Middle frontal gyrus (tissue), 1 donor: ENCODE data around the gene PDS5B.
"Not testable (repeated sequence)": the region's sequence is repeated elsewhere in the genome, so short reads cannot be mapped to it uniquely, and the experiment has no call there.

Experiments
- DNase-seq: peaks from one replicate; pipeline ENCODE4 v3.0.0-alpha.2; 2015; ENCODE audit warnings: low spot score; ENCODE audit errors: extremely low spot score

PDS5B gene

DNA sequence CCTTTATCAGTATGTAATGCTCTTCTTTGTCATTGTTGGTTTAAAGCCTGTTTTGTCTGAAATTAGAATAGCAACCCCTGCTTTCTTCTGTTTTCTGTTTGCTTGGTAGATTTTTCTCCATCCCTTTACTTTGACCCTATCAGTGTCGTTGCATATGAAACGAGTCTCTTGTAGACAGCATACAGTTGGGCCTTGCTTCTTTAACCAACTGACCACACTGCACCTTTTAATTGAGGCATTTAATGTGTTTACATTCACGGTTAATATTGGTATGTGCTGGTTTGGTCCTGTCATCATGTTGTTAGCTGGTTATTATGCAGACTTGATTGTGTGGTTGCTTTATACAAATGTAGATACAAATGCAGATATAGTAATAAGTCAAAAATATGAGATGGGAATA is 71.1 kb downstream of the PDS5B start:
- DNase-seq = no peak

DNA sequence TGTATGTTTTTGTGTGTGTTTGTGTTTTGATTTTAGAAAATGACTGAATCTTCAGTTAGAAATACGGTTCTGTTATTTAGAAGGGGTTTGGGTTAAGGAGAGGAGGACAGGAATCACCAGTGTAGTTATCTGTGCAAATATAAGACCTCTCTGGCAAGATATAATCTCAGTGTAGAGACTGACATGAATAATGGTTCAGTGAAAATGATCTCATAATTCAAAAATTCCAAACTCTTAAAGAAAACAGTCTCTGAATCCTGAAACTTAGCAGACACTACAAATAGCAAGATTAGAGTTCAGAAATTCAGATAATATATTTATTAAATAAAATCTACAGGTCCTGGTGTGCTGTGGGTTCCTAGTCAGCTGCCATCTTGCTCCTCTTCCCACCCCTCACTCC is 73.5 kb downstream of the PDS5B start:
- no peak for DNase-seq

DNA sequence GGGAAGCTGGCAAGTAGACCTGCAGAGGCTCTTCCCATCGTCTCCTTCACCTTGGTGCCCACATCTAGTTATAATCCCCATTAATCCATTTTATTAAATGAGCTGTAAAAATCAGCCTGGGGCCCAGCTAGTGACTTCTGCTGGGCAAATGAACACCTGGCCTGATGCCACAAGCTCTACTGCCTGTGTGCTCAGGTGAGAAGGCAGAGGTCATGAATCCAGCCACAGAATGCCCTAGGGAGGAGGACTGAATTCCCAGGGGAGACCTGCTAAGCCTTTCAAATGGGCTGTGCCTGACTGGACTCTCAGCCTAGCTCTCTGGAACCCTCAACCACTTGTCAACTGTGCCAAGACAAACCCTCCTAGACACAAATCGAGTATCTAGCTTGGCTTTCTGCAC is 74.0 kb downstream of the PDS5B start:
- no peak for DNase-seq

DNA sequence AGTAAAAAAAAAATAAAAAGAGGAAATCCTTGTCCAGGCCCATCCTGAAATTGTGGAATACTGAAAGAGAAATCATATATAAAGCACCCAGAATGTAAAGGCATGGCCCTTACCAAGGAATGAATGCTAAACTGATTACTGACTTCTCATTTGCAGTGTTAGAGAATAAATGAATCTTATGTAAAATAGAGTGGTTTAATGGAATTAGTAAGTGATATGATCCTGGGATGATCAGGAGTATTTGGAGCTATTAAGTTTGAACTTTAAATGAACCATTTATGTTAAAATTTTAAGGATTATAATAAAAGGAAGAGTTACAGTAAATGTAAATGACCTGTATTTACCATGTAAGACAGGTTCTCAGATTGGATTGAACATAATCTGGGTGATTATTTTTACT is 75.4 kb downstream of the PDS5B start:
- no peak for DNase-seq

DNA sequence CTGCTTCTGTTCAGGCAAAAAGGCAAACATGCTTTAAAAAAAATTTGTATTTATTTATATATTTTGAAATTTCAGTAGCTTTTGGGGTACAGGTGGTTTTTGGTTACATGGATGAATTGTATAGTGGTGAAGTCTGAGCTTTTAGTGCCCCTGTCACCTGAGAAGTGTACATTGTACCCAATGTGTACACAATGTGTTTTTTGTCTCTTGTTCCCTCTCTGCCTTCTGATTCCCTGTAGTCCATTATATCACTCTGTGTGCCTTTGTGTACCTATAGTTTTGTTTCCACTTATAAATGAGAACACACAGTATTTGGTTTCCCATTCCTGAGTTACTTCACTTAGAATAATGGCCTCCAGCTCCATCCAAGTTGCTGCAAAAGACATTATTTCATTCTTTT is 77.4 kb downstream of the PDS5B start:
- no peak for DNase-seq

DNA sequence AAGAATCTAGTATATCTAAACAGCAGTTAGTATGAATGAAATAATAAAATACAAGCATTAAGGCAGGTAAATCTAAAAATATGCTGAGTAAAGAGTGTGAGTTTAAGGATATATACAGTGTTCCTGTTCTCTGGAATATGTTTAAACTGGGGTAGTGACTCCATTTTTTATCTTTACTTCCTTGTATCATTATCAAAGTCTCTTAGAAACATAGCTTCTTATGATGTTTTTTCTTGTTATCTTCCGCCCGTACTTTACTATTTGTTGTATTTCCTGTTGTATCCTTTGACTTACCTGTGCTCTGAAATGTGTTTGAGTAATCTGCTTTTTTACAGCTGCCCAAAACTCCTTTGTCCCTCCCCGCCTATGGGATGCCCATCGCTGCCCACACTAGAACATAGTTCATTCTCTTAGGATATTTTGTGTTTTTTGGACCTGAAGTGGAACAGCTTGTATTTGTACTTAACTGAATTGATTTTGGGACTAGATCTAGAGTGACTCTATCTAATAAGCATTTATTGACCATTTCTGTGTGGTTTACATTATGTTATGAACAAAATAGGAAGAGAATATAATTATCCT is 80.8 kb downstream of the PDS5B start:
- DNase-seq = no peak

DNA sequence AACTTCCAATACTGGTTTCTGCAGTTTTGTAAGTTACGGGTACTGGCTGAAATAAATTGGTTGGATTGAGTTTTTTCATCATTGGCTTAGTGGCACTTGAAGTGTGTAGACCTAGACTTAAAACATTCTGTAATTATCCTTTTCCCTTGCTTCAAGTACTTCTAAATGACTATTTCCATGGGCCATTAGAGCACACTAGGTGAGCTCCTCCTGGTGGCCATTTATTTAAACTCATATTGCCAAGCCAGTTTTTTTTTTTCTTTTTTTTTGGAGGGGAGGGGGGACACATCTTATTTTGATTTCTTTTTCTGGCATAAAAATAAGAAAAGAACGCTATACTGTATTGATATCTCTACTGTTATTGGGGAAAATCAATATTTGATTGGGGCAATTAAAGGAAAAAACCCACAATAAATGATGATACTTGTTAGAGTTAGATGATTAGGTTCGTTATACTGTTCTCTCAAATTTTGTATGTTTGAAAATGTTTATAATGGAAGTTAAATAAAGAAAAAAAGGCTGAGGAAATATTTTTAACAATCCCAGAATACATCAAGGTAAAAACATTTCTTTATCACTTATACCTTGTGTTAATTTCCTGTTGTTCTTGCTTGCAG is 82.9 kb downstream of the PDS5B start:
- DNase-seq = no peak

DNA sequence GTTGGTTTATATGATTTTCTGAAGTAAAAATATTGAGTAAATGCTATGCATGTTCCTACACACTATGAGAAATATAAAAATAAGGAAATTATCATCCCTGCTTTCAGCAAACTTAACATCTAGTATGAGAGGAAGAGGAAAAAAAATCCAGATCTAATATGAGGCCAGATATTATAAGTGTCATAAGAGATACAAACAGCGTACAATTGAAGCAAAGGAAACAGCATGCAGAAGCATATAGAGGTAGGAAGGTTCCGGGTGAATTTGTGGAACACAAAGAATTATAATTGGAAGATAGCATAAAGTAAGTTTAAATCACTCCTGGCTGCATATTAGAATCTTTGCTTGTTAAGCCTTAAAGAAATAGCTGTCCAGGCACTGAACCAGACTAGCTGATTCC is 88.3 kb downstream of the PDS5B start:
- no peak for DNase-seq

DNA sequence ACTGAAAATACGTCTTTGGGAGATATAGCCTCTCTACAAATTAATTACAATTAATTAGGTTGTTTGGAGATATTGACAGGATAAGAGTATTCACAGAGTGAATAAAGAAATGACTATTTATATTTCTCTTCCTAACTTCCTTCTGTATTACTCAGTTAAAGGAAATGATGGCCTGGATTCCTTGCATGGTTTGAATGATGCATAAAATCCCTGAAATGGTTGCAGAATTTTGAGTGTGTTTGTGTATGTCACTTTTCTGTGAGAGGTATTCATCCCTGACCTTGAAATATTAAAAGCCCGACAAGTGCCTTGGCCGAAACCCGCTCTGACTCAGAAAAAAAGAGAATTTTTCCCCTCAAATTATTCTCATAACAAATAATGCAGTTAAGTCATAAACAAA is 90.0 kb downstream of the PDS5B start:
- no peak for DNase-seq

DNA sequence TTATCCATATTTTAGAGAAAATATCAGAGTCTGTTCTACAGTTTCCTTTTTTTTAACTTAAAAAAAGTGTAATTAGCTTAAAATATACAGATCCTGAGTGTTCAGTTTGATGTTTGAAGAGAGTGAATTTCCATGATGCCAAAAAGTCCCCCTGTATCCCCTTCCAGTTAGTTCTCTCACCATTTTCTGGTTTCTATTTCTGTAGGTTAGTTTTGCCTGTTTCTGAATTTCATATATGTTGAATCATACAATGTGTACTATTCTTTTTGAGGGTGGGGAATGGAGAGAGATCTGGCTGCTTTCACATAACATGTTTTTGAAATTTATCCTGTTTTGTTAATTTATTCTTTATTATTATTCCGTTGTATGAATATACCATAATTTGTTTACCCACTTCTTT is 95.9 kb downstream of the PDS5B start:
- no peak for DNase-seq

DNA sequence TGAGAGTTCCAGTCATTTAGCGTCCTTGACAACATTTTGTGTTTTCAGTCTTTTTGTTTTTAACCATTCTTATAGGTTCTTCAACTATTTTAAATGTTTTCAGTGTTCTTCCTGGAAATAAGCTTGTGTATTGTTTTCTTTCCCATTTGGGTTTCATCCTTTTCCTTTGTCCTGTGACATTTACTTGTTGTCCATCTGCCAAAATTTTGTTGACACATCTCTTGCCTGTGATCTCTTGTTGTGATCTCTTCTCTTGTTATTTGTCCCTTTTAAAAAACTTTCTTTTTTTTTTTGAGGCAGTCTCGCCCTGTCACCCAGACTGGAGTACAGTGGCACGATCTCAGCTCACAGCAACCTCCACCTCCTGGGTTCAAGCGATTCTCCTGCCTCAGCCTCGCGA is 96.5 kb downstream of the PDS5B start:
- no peak for DNase-seq

DNA sequence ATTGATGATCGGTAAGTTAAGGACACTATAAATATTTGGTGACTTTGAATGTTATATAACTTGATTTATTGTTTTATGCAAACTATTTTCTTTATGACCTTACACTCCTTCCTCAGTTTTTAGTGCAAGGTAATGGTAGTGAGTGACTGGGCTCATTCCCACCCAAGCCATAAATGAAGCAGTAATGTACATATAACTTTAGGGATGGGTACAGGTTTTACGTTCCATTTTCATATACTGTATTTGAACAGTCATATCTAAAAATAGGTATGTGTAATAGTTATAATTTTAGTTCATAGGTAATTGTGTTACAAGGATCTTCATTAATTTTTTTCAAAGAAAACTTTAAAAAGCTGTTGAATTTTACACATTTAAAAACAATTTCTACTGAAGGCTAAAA is 101.0 kb downstream of the PDS5B start:
- no peak for DNase-seq

DNA sequence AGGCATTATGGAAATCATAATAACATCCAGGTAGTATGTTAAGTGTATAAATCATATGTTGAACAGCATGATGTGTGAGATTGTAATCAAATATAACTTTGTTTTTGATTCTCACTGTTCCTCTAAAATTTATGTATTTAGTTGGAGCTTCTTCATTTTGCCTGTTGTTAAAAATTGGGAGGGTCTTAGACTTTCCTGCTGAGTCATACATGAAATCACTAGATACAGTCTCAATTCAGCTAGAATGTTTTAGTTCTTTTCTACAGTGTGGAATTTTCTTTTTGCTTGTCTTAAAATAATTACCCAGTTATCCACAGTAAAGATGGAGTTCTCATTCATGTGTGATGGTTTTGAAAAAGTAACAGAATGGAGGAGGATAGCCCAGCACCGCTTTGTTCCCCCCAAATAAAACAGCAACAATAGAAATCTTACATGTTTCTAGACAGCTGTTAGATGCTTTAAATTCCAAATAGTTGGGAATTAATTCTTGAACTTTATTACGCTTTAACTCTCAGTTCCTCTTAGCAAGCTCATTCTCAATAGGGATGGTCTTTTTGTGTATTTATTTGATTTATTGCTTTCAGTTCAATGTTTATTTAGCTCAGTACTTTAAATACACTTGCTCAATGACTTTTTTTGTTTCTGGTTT is 109.5 kb downstream of the PDS5B start:
- DNase-seq = no peak

DNA sequence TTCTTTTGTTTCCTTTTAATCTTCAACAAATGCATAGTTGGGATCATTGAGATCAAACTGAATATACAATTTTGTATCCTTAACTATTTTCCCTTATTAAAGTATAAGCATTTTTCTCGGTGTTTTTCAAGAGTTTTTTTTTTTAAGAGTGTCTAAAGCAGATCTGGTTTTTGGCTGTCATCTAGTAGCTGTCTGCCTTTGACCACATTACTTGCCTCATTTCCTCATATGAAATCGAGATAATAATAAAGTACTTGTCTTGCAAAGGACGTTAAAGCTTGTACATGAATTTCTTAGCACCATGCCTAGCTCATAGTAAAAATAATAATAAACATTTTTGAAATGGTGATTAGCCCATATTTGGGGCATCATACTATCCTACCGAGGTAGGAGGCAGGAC is 121.2 kb downstream of the PDS5B start:
- no peak for DNase-seq

DNA sequence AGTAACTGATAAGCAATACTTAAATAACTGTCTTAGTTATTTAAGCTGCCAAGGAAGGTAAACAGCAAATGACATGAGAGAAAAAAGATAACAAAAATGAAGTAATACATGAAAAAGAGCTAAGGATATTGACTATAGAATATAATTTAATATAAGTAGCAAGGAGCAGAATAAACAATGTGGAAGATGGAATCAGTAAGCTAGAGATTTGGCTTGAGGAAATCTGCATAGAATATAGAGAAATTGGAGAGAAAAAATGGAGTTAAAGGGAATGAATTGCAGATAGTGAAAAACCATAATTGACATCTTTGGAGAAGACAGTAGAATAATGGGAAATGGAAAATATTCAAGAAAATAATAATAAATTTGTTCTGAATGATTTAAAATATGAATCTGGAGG is 127.1 kb downstream of the PDS5B start:
- DNase-seq = no peak

DNA sequence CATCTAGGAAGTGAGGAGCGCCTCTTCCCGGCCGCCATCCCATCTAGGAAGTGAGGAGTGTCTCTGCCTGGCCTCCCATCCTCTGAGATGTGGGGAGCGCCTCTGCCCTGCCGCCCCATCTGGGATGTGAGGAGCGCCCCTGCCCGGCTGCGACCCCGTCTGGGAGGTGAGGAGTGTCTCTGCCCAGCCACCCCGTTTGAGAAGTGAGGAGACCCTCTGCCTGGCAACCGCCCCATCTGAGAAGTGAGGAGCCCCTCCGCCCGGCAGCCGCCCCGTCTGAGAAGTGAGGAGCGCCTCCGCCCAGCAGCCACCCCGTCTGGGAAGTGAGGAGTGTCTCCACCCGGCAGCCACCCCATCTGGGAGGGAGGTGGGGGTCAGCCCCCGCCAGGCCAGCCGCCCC is 129.9 kb downstream of the PDS5B start:
- not testable (repeated sequence) for DNase-seq

DNA sequence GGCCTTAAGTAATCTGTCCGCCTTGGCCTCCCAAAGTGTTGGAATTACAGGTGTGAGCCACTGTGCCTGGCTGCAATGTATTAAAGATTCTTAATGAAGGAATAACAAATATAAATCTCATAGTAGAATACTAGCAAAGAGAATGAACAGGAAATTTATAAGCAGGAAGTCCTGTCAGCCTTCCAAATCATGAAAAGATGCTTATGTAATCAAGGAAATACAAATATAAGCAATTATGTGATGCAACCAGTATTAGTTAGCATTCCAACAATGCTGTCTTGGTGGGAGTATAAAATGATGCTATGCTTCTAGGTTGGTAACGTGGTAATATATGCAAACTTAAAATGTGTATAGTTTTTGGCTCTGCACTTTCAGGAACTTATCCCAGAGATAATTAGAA is 133.8 kb downstream of the PDS5B start:
- DNase-seq = no peak

DNA sequence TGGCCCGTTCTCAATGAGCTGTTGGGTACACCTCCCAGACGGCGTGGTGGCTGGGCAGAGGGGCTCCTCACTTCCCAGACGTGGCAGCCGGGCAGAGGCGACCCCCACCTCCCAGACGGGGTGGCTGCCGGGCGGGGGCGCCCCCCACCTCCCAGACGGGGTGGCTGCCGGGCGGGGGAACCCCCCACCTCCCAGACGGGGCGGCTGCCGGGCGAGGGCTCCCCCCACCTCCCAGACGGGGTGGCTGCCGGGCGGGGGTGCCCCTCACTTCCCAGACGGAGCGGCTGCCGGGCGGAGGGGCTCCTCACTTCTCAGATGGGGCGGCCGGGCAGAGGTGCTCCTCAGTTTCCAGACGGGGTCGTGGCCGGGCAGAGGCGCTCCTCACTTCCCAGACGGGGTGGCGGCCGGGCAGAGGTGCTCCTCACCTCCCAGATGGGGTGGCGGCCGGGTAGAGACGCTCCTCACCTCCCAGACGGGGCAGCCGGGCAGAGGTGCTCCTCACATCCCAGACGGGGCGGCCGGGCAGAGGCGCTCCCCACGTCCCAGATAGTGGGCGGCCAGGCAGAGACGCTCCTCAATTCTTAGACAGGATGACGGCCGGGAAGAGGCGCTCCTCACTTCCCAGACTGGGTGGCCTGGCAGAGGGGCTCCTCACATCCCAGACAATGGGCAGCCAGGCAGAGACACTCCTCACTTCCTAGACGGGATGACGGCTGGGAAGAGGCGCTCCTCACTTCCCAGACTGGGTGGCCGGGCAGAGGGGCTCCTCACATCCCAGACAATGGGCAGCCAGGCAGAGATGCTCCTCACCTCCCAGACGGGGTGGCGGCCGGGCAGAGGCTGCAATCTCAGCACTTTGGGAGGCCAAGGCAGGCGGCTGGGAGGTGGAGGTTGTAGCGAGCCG is 135.1 kb downstream of the PDS5B start:
- not testable (repeated sequence) for DNase-seq

DNA sequence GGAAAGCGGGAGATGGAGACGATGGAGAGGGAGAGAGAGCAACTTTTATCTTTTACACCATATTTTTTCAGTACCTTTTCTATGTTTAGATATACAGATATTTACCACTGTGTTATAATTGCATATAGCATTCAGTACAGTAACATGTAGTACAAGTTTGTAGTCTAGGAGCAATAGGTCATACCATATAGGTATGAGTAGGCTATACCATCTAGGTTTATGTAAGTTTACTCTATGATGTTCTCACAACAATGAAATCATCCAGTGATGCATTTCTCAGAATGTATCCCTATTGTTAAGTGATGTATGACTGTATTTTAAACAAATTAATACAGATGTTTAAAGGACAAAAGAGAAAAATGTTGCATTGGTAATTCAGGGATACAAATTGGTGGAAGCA is 136.1 kb downstream of the PDS5B start:
- DNase-seq = no peak

DNA sequence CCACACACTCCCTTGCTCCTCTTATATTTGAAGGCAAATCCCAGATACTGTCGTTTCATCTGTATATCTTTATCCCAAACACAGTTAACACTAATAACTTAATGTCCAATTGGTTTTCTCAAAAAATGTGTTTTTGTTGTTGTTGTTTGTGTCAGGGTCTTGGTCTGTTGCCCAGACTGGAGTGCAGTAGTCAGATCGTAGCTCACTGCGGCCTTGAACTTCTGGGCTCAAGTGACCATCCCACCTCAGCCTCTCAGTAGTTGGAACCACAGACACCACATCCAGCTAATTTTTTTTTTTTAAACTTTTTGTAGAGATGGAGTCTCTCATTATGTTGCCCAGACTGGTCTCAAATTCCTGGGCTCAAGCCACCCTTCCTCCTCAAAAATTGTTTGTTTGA is 137.7 kb downstream of the PDS5B start:
- DNase-seq = no peak

DNA sequence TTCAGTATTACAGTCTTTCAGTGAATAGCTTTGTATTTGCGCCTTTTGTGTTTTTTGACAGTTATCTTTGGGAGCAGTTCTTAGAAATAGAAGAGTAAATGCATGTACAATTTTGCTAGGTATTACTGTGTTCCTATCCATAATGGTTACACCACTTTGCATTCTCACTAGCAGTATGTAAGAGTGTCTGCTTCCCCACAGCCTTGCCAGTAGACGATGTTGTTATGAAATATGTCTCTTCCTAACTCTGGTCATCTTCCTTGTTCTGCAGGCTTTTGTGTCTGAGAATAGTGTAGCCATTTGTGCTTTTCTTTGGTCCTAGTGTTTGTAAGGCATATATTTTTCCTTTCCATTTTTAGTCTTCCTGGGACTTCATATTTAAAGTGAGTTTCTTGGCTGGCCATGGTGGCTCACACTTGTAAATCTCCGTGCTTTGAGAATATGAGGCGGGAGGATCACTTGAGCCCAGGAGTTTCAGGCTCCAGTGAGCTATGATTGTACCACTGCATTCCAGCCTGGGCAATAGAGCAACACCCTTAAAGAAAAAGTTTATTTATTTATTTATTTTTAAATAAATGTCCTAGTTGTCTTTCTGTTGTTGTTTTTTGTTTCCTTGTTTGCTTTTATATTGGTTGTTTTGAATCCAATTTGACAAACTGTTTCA is 140.3 kb downstream of the PDS5B start:
- DNase-seq = no peak

DNA sequence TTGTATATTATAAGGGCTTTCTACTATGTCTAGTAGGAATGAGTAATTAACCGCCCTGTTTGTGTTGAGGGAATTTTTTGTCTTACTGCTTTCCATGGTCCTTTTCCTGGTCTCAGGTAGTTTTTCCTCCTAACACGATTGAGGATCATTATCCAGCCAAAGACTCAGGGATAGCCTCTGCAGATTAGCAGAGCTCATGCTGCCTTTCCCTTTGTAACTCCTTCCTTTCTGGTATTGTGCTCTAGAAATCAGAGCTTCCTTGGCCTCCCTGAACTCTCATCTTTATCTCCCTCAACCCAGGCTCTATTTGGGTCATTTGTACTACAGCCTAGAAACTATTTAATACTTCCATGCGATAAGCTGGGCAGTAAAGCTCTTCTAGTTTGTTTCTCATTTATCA is 142.1 kb downstream of the PDS5B start:
- DNase-seq = no peak
